OCI-LY7 (cell line): ENCODE measurements around the gene HRAS.

Experiments
- EZH2phosphoT487 ChIP-seq: fragments of 200-600 bp; sonication (generic); IDR thresholded peaks from 2 replicates; pipeline ENCODE4 v1.6.1; 2018; ENCODE audit warnings: low read depth, borderline replicate concordance, mild to moderate bottlenecking, mixed run types, antibody characterized with exemption, low read length, moderate library complexity, mixed read lengths
- TF ChIP-seq, protein P1 (sequence below): fragments of 200-600 bp; sonication (generic); conservative IDR thresholded peaks from 2 replicates; pipeline ENCODE4 v1.5.1; 2014; ENCODE audit warnings: mild to moderate bottlenecking, antibody characterized with exemption, low read length, moderate library complexity, mixed read lengths

- TF ChIP-seq, protein P1, sequence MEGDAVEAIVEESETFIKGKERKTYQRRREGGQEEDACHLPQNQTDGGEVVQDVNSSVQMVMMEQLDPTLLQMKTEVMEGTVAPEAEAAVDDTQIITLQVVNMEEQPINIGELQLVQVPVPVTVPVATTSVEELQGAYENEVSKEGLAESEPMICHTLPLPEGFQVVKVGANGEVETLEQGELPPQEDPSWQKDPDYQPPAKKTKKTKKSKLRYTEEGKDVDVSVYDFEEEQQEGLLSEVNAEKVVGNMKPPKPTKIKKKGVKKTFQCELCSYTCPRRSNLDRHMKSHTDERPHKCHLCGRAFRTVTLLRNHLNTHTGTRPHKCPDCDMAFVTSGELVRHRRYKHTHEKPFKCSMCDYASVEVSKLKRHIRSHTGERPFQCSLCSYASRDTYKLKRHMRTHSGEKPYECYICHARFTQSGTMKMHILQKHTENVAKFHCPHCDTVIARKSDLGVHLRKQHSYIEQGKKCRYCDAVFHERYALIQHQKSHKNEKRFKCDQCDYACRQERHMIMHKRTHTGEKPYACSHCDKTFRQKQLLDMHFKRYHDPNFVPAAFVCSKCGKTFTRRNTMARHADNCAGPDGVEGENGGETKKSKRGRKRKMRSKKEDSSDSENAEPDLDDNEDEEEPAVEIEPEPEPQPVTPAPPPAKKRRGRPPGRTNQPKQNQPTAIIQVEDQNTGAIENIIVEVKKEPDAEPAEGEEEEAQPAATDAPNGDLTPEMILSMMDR = peak; percentile 64
- TF ChIP-seq EZH2phosphoT487 = no peak
These were observed 23.7 kb upstream of the HRAS start for GRCh38 chr11:559020-559620.
